Vagina (tissue), 2 donors: ENCODE data around the gene TGM6.

ENCODE experiments used
- POLR2A ChIP-seq, 2 donors: fragments of 450-650 bp; IDR thresholded peaks; one replicate each; pipeline ENCODE4 v1.6.1; 2017; ENCODE audit warnings: antibody characterized with exemption in 2 of 2, mild to moderate bottlenecking in 2 of 2, moderate library complexity in 2 of 2
- TF ChIP-seq, protein P1 (sequence below), 3 experiments: fragments of 450-650 bp in 2 of 3; fragments of 200-600 bp in 1 of 3; sonication (generic) in 1 of 3; IDR thresholded peaks; one replicate each; pipeline ENCODE4 v1.5.1; 2017 to 2019; ENCODE audit warnings: antibody characterized with exemption in 3 of 3, mild to moderate bottlenecking in 2 of 3, moderate library complexity in 2 of 3

DNA sequence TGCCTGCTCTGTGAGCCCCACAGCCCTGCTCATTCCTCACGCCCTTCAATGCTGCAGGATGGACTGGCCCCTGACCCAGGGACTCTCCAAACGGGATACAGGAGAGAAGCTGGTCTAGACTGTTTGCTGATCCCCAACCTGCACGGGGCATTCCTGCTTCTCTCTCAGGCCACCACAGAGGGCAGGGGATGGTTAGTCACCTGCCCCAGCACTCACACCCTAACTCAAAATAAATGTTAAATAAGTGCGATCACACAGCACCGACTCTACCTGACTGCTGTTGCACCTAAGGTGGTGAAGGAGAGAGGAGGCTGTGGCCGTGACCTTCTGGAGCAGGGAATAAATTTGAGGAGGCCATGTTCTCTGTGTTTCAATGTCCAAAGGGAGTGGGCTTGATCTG lies 39.9 kb upstream of the TGM6 start:
- TF ChIP-seq POLR2A (IDR thresholded peaks at IDR 0.05) = no peak
- TF ChIP-seq, protein P1, sequence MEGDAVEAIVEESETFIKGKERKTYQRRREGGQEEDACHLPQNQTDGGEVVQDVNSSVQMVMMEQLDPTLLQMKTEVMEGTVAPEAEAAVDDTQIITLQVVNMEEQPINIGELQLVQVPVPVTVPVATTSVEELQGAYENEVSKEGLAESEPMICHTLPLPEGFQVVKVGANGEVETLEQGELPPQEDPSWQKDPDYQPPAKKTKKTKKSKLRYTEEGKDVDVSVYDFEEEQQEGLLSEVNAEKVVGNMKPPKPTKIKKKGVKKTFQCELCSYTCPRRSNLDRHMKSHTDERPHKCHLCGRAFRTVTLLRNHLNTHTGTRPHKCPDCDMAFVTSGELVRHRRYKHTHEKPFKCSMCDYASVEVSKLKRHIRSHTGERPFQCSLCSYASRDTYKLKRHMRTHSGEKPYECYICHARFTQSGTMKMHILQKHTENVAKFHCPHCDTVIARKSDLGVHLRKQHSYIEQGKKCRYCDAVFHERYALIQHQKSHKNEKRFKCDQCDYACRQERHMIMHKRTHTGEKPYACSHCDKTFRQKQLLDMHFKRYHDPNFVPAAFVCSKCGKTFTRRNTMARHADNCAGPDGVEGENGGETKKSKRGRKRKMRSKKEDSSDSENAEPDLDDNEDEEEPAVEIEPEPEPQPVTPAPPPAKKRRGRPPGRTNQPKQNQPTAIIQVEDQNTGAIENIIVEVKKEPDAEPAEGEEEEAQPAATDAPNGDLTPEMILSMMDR (IDR thresholded peaks at IDR 0.05) = no peak
